Loucy (cell line): ENCODE results near the gene JSRP1.

Experiments used
- EZH2phosphoT487 ChIP-seq: fragments of 200-600 bp; IDR thresholded peaks from 2 replicates; pipeline ENCODE4 v1.6.1; 2018; ENCODE audit warnings: antibody characterized with exemption, mild to moderate bottlenecking, moderate library complexity, borderline replicate concordance
- TF ChIP-seq, protein P1 (sequence below): fragments of 200-600 bp; sonication (generic); conservative IDR thresholded peaks from 2 replicates; pipeline ENCODE4 v1.5.1; 2014; ENCODE audit warnings: mild to moderate bottlenecking, antibody characterized with exemption, low read length

DNA sequence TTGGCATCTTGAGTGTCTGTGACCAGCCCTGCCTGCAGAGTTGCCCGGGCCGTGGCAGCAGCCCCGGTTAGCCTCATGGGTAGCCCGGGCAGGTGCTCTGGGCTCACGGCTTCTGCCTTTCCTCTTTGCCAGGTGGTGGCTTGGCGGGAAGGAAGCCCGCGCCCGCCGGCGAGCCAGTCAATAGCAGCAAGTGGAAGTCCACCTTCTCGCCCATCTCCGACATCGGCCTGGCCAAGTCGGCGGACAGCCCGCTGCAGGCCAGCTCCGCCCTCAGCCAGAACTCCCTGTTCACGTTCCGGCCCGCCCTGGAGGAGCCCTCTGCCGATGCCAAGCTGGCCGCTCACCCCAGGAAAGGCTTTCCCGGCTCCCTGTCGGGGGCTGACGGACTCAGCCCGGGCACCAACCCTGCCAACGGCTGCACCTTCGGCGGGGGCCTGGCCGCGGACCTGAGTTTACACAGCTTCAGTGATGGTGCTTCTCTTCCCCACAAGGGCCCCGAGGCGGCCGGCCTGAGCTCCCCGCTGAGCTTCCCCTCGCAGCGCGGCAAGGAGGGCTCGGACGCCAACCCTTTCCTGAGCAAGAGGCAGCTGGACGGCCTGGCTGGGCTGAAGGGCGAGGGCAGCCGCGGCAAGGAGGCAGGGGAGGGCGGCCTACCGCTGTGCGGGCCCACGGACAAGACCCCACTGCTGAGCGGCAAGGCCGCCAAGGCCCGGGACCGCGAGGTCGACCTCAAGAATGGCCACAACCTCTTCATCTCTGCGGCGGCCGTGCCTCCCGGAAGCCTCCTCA is 30.0 kb downstream of the JSRP1 start:
- TF ChIP-seq, protein P1, sequence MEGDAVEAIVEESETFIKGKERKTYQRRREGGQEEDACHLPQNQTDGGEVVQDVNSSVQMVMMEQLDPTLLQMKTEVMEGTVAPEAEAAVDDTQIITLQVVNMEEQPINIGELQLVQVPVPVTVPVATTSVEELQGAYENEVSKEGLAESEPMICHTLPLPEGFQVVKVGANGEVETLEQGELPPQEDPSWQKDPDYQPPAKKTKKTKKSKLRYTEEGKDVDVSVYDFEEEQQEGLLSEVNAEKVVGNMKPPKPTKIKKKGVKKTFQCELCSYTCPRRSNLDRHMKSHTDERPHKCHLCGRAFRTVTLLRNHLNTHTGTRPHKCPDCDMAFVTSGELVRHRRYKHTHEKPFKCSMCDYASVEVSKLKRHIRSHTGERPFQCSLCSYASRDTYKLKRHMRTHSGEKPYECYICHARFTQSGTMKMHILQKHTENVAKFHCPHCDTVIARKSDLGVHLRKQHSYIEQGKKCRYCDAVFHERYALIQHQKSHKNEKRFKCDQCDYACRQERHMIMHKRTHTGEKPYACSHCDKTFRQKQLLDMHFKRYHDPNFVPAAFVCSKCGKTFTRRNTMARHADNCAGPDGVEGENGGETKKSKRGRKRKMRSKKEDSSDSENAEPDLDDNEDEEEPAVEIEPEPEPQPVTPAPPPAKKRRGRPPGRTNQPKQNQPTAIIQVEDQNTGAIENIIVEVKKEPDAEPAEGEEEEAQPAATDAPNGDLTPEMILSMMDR = no peak
- no peak for TF ChIP-seq EZH2phosphoT487
